A673 (cell line): Measurements from ENCODE around the gene TMBIM4.

Experiments used
- EZH2 ChIP-seq: fragments of 200-600 bp; sonication (generic); IDR thresholded peaks from 2 replicates; pipeline ENCODE4 v1.6.1; 2017; ENCODE audit warnings: borderline replicate concordance, low read depth, mild to moderate bottlenecking, mixed read lengths, antibody characterized with exemption, low read length; ENCODE audit not compliant: poor library complexity, severe bottlenecking
- TF ChIP-seq, protein P1 (sequence below): fragments of 300-800, 200-600 bp; sonication (generic); conservative IDR thresholded peaks from 2 replicates; pipeline ENCODE4 v1.5.1; 2017; ENCODE audit warnings: low read depth, mild to moderate bottlenecking, antibody characterized with exemption, low read length, moderate library complexity, mixed read lengths

DNA sequence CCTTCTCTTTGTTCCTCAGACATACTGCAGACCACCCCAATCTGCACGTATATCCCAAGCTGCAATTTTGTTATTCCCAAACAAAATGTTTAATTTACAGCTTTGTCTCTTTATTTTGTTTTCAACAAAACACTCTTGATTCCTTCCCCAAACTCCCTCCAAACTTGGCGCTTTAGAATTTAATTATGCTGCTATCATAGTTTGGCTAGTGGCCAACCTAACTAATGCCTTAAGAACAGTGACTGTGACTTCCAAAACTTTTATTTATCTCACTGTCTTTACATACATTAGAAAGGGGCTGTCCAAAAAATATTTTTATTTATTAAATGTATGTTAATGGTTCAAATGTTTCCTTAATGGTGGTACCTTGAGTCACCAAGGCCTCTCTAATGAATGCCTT lies 7.1 kb downstream of the TMBIM4 start:
- TF ChIP-seq, protein P1, sequence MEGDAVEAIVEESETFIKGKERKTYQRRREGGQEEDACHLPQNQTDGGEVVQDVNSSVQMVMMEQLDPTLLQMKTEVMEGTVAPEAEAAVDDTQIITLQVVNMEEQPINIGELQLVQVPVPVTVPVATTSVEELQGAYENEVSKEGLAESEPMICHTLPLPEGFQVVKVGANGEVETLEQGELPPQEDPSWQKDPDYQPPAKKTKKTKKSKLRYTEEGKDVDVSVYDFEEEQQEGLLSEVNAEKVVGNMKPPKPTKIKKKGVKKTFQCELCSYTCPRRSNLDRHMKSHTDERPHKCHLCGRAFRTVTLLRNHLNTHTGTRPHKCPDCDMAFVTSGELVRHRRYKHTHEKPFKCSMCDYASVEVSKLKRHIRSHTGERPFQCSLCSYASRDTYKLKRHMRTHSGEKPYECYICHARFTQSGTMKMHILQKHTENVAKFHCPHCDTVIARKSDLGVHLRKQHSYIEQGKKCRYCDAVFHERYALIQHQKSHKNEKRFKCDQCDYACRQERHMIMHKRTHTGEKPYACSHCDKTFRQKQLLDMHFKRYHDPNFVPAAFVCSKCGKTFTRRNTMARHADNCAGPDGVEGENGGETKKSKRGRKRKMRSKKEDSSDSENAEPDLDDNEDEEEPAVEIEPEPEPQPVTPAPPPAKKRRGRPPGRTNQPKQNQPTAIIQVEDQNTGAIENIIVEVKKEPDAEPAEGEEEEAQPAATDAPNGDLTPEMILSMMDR, result no peak
- TF ChIP-seq EZH2, result no peak
